Activated T-cell treated with anti-CD3 and anti-CD28 coated beads for 1 hour (primary cell): ENCODE data around the gene STX18.

ENCODE experiments used
- DNase-seq: peaks from one replicate; pipeline ENCODE4 v3.0.0-alpha.2; 2020; ENCODE audit warnings: low read depth

STX18 gene

GRCh38 chr4:4418676-4419390 is 123.0 kb downstream of the STX18 start:
- no peak for DNase-seq

DNA sequence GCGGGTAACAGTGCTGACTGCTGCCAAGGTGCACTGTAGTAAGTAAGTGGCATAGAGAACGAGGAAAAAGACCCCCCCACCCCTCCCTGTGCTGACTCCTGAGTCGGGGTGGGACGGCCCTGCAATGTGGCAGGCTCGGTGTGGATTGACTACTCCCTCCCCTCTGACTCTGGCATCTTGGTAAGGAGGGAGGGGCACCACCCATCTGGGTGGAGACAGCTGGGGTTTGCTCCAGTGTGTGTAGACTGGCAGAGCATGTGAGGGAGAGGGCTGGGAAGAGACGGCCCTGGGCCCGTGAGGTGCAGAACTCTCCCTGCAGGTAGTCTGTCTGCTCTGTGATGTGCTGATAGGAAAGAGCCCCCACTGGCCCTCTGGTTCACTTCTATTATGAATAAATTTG is 124.0 kb downstream of the STX18 start:
- no peak for DNase-seq

DNA sequence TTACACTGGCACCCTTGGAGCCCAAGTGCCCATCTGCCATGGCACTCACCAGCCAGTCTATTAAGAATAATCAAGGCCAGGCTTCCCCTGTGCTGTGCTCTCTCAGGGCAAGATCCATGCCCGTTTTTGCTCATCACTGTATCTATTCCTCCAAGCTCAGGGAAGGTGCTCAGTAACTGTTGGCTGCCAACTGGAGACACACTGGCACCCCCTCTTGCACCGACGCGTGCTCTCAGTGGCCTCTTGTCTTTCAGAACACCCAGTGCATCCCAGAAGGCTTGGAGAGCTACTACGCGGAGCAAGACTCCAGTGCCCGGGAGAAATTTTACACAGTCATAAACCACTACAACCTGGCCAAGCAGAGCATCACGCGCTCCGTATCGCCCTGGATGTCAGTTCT is 124.9 kb downstream of the STX18 start:
- no peak for DNase-seq

DNA sequence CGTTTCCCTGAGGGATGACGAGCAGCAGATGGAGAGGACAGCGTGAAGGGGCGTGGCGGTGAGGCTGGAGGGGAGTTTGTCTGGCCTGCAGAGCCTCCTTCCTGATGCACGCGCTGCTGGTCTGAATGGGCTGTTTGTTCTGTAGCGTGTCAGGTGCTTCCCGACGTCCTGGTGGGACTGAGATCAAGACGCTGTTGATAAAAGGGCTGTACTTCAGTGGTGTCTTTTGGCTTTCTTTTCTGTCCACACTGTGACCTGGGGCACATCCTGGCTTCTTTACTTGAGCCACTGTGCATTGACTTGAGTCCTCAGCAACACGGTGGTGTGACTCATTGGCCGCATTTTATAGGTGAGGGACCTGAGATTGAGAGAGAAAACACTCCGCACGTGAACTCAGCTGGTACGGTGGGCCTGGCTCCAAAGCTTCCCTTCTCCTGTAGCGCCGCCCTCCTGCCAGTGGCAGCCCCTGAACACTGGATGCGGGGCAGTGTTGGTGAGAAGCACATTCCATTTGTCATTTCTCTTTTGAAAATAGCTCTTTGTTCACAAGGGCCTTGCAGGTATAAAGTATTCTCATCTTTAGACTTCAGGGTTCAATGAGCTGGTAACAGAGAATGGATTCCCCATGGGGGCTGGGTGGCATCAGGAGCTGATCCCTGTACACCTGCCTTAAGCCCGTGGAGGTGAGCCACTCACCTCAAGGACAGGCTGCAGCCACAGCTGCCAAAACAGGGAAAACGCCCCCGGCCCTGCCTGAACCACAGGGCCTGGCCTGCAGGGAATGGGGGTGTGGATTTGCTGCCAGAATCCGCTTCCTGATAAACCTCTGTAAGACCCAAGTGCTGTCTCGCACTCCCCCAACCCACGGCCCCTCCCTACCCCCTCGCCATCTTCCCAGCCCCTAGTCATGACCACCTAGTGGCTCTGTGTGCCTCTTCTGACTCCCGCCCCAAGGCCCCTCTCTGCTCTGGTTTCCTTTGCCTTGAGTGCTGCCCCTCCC is 125.7 kb downstream of the STX18 start:
- no peak for DNase-seq

GRCh38 chr4:4415107-4415805 is 126.6 kb downstream of the STX18 start:
- DNase-seq, result no peak

DNA sequence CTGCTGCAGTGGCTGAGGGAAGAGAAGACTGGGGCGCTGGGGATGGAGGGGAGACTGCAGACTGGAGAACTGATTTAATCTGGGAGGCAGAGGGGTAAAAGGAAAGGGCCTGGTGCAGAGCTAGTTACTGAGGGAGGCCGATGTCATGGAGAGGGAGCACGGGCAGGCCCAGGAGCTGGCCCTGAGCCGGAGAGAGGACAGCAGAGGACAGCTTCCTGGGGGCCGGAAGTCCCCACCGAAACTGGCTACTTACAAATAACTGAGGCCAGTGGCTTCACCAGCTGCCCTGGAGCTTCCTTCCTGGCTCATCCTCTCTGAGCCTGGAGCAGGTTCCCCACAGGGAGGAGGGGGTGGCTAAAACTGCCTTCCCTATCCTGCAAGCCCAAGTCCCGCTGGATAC is 128.0 kb downstream of the STX18 start:
- DNase-seq, result no peak

DNA sequence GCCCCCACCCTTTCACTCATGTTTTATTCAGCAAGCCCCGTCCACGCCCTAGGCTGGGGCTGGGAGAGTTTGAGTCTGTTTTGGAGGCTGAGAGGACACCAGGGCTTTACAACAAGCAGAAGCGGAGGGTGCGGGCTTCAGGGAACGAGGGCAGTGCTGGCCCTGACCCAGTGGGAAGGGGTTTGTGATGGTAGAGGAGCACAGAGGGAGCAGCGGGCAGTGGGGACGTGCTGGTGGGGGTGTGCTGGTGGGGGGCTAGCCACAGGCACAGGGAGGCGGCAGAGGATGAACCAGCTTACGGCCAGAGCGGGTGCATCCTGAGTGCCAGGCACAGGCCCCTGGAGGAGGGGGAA is 128.5 kb downstream of the STX18 start:
- DNase-seq, result no peak

- no peak for DNase-seq
Measured at GRCh38 chr4:4412641-4413372, 129.0 kb downstream of the STX18 start.

DNA sequence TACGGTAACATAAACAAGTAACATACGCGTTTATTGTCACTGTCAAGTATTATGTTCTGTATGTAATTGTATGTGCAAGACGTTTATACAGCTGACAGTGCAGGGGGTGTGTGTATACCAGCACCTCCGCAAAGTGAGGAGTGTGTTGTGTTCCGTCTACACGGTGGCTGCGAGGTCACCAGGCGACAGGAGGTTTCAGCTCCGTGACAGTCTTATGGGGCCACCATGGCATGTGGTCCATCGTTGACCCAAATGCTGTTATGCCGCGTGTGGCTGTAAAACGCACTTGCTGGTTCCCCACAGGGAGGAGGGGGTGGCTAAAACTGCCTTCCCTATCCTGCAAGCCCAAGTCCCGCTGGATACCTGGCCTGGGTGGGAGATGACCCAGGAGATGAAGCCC is 129.9 kb downstream of the STX18 start:
- DNase-seq, result no peak

GRCh38 chr4:4410271-4410670 is 131.6 kb downstream of the STX18 start:
- no peak for DNase-seq

DNA sequence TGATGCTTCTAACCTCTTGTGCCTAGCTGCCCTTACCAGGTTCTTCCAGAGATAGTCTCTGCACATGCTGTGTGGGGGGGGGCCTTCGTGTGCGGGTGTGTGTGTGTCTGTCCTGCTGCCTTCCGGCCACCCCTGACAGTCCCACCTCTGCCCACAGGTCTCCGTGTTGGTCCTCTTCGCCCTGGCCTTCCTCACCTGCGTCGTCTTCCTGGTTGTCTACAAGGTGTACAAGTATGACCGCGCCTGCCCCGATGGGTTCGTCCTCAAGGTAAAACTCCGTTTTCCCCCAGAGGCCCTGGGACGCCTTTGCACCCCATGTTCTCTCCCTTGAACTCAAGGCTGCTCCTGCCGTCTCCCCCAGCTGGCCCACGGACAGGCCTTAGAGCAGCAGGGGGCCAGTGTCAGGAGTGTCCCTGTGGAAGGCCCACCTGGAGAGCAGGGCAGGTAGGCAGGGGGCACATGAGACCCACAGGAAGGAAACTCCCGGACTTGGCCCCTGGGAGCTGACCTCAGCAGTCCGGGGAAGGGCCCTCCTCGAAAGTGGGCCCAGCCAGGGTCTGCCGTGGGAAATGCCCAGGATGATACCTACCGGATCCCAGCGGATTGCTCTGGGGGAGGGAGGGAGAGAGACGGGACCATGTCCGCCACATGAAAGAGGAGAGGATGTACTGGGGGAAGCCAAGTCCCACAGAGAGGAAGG is 132.3 kb downstream of the STX18 start:
- no peak for DNase-seq

GRCh38 chr4:4408576-4409335 is 133.1 kb downstream of the STX18 start:
- no peak for DNase-seq

- no peak for DNase-seq
Measured at GRCh38 chr4:4408132-4408523, 133.7 kb downstream of the STX18 start.

DNA sequence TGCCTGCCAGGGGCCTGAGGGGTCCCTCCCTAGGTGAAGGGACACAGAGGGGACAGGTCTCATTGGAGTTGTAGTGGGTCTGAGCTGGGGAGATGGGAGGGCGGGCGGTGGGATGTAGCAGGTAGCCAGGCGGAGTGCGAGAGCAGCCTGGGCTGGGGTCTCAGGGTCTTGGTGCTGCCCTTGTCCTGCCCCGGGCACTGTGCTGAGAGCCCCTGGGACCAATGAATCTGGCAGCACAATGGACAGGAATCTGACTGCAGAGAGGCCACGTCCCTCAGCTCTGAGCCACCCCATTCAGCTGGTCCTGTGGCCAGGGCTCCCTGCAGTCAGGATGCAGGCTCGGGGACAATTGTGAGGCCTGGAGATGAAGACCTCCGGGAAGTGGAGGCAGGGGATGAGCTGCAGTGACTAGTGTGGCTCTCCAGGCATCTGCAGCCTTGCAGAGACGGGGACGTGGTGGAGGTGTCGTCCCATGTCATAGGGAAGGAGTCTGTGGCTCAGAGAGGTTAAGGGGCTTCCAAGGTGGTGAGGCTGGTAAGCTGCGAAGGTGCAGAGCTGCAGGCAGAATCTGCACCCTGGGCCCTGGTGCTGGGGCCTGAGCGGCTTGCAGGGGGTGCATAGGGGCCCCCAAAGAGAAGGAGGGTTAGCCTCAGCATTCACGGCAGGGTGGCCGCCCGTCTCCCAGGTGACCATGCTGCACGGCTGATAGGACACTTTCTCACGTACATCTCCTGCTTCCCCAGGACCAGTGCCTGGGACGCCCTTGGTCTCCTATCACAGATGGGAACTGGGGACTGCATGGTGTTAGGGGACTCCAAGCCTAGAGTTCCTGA is 134.3 kb downstream of the STX18 start:
- no peak for DNase-seq

GRCh38 chr4:4406455-4407298 is 135.2 kb downstream of the STX18 start:
- DNase-seq, result no peak

DNA sequence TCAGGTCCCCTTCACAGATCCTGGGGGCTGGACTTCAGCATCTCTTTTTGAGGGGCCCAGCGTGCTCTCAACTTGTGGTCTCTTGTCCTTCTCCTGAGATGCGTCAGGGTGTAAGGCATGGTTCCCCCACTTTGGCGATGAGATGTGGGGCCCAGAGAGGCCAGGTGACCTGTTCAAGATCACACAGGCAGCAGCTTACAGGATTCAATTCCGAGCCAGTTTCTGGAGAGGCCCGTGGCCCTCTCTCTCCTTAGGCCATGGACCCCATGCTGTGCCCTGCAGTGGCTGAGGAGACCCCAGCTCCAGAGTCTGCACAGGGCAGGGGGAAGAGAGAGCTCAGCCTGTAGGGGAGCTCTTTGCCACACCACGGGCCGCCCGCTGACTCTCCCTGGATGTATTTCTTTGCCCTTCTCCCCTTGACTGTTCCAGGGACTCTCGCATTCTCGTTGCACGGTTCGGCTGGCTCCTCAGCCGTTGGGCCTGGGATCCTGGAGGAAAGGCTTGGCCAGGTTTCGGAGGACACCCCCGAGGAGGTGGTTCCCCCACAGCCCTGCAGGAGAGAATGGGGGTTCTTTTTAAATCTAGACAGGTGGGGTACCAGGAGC is 136.4 kb downstream of the STX18 start:
- no peak for DNase-seq

GRCh38 chr4:4402966-4403365 is 138.9 kb downstream of the STX18 start:
- DNase-seq, result no peak

DNA sequence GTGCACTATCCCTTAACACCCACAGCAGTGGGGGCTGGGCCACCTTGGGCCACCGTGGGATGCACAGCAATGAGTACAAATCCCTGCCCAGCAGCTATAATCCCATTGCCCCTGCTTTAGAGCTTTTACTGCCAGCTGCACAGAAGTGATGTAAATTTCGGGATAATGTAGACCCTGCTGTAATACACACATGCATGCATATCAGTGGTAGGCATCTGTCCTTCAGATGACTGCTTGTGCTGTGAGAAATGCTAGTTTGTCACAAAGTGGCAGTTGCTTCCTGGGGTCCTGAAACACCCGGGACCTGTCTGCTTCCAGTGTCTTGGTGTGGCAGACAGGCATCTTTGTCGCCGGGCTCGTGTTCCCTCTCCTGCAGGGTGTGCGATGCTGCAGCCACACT is 140.8 kb downstream of the STX18 start:
- no peak for DNase-seq
